ENCODE measurements around the gene GNAQ.

GRCh38 chr9:77927265-77927664, 104.3 kb downstream of the GNAQ start:
- TF ChIP-seq CTCF (conservative IDR thresholded peaks at IDR 0.05; ENCODE audit: low read depth, low read length) (no peak), EZH2 (IDR thresholded peaks at IDR 0.05; ENCODE audit: low read length, unreplicated experiment) (no peak)
